Keratinocyte (primary cell): ENCODE data around the gene LRP1B.

Experiments used
- CTCF ChIP-seq, 3 experiments: IDR thresholded peaks in 1 of 3; conservative IDR thresholded peaks in 1 of 3; optimal IDR thresholded peaks in 1 of 3; 2 replicates in 2 of 3; 3 replicates in 1 of 3; pipeline versions ENCODE3 to v1.5.1; 2011; ENCODE audit warnings: low read length in 3 of 3, mild to moderate bottlenecking in 3 of 3, moderate library complexity in 2 of 3, control low read depth in 1 of 3, inconsistent platforms in 1 of 3; ENCODE audit not compliant: insufficient read depth in 2 of 3; ENCODE audit errors: extremely low read depth in 1 of 3
- EZH2 ChIP-seq: IDR thresholded peaks from one replicate; pipeline ENCODE4 v1.6.1; 2012; ENCODE audit warnings: inconsistent platforms, mild to moderate bottlenecking, low read length, moderate library complexity

GRCh38 chr2:140836826-140837225, 1294.0 kb downstream of the LRP1B start:
- TF ChIP-seq CTCF (optimal IDR thresholded peaks at IDR 0.05 in 1 of 3, IDR thresholded peaks at IDR 0.05 in 1 of 3, conservative IDR thresholded peaks at IDR 0.05 in 1 of 3; ENCODE audit: extremely low read depth in 1 of 3, insufficient read depth in 2 of 3, low read length in 3 of 3) (no peak), EZH2 (no peak)
